ENCODE results near the gene MRAP2.
"Not testable (repeated sequence)": the region's sequence is repeated elsewhere in the genome, so short reads cannot be mapped to it uniquely, and the experiment has no call there.

MRAP2 gene

DNA sequence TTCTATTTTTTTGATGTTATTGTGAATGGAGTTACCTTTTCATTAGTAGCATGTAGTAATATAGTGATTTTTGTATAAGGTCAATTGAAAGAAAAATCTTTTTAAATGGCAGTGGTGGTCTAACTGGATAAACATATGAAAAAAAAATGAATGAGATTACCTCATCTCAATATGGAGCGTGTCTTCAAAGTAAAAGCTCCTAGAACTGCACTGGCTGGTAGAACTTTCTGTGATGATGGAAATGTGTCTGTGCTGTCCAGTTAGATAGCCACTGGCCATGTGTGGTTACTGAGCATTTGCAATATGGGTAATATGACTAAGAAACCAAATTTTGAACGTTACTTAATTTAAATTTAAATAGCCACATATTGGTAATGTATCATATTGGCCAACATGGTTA, 44.1 kb downstream of the MRAP2 start:
- no peak for DNase-seq (ENCODE audit: low spot score)

DNA sequence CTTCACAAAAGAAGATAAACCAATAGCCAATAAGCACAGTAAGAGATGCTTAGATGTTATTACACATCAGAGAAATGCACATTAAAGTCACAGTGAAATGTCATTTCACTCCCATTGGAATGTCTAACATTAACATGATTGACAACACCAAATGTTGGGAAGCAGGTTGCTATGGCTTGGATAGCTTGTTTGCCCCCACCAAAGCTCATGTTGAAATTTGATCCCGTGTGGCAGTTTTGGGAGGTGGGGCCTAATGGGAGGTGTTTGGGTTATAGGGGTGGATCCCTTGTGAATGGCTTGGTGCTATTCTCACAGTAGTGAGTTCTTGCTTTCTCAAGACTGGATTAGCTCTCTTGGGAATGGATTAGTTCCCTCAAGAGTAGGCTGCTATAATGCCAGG, 44.8 kb downstream of the MRAP2 start:
- no peak for DNase-seq (ENCODE audit: low spot score)

DNA sequence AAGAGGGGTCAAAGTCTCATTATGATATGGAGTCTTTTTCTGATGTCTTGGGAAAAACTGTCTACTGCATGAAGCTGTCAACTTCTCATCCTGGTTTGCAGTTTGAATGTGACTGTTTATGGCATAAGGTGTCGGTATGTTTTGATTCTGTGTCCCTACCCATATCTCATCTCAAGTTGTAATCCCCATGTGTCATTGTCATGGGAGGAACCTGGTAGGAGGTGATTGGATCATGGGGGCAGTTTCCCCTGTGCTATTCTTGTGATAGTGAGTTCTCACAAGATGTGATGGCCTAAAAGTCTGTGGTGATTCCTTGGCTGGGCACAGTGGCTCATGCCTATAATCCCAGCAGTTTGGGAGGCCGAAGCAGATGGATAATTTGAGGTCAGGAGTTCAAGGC, 47.6 kb downstream of the MRAP2 start:
- no peak for DNase-seq (ENCODE audit: low spot score)

DNA sequence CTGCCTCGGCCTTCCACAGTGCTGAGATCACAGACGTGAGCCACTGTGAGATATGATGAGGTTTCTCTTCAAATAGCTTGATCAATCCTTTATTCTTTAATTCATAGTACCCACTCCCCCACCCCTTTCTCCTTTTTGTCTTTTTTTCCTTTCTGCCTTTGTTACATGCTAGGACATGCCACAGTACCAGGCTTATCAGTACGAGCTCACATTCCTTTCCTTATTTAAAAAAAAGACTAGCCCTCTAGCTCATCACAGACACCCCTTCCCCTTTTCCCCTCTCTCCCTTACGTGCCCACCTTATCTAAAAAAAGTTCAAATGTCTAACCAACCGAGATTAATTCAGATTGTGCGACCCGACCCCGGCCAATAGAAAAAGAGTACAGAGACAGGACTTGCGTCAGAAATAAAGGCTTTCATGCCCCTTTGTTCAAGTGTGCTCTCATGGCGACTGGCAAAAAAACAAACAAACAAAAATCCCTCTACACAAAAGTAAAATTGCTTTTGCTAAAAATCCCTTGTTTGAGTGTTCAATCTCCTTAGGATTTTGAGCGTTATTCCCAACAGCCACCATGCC, 49.2 kb downstream of the MRAP2 start:
- DNase-seq (ENCODE audit: low spot score), result no peak

DNA sequence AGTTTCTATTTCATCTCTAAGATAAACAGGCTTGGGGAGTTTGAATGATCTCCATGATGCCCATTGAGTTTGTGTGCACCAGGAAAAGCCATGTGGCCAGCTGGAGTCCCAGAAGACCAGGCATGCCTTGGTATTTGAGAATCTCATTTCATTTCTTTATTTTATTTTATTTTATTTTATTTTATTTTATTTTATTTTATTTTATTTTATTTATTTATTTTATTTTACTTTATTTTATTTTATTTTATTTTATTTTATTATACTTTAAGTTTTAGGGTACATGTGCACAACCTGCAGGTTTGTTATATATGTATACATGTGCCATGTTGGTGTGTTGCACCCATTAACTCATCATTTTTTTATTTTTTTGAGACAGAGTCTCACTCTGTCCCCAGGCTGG, 51.1 kb downstream of the MRAP2 start:
- DNase-seq (ENCODE audit: low spot score), result not testable (repeated sequence)

DNA sequence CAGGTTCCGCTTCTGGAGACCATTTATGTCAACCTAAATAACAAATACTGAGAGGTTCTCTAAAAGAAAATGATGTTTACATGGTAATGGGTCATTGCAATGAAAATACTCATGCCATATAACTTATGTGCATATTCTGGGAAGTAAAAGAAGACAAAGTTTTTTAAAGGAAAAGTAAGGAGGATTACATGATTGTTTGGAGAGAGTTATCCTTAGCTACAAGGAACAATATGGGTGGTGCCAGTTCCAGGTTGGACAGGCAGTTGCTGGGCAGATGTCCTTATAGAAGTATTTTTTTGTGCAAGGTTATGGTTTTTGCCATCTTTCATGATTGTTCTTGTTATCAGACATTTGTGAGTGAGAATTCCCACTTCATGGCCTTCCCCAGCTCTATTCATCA, 52.5 kb downstream of the MRAP2 start:
- no peak for DNase-seq (ENCODE audit: low spot score)

DNA sequence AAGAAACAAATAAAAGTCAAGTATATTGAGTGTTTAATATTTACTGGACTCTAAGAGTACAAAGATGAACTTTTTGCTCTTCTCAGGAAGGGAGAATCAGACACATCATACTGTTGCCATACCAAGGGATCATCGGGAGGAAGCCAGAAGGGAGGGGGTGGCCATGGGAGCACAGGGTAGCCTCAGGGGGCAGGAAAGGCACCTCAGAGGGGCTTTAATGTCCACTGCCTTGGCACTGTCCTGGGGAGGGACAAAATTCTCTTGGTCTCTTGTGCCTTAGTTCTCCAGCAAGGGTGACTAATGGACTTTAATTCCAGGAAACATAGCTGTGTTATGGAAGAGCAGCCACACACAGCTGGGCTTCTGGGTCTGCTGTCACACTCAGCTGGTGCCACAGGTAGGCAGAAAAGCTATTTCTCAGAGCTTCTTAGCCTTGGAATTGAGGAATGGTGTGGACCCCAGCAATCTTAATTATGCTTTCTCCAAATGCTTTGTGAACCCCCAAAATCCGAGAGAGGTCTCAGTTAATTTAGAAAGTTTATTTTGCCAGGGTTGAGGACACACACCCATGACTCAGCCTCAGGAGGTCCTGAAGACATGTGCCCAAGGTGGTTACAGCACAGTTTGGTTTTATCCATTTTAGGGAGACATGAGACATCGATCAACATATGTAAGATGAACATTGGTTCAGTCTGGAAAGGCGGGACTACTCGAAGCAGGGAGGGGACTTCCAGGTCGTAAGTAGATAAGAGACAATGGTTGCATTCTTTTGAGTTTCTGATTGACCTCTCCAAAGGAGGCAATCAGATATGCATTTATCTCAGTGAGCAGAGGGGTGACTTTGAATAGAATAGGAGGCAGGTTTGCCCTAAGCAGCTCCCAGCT, 53.2 kb downstream of the MRAP2 start:
- DNase-seq (ENCODE audit: low spot score), result no peak

DNA sequence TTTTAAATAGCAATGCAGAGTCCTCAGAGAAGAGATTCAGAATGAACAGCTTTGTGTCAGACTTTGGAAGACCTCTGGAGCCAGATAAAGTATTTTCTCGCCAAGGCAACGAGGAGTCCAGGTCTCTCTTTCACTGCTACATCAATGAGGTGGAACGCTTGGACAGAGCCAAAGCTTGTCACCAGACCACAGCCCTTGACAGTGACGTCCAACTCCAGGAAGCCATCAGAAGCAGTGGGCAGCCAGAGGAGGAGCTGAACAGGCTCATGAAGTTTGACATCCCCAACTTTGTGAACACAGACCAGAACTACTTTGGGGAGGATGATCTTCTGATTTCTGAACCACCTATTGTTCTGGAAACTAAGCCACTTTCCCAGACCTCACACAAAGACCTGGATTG, 55.5 kb downstream of the MRAP2 start:
- DNase-seq (ENCODE audit: low spot score), result no peak

DNA sequence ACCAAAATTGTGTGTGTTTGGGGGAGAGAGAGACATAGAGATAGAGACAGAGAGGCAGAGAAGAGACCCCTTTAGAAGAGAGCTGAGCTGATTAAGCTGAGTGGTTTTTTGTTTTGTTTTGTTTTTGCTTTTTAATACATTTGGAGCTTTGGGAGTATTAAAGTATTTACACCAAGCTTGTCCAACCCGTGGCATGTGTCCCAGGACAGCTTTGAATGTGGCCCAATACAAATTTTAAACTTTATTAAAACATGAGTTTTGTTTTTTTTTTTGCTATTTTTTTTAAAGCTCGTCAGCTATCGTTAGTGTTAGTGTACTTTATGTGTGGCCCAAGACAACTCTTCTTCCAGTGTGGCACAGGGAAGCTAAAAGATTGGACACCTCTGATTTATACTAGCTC, 56.0 kb downstream of the MRAP2 start:
- no peak for DNase-seq (ENCODE audit: low spot score)

DNA sequence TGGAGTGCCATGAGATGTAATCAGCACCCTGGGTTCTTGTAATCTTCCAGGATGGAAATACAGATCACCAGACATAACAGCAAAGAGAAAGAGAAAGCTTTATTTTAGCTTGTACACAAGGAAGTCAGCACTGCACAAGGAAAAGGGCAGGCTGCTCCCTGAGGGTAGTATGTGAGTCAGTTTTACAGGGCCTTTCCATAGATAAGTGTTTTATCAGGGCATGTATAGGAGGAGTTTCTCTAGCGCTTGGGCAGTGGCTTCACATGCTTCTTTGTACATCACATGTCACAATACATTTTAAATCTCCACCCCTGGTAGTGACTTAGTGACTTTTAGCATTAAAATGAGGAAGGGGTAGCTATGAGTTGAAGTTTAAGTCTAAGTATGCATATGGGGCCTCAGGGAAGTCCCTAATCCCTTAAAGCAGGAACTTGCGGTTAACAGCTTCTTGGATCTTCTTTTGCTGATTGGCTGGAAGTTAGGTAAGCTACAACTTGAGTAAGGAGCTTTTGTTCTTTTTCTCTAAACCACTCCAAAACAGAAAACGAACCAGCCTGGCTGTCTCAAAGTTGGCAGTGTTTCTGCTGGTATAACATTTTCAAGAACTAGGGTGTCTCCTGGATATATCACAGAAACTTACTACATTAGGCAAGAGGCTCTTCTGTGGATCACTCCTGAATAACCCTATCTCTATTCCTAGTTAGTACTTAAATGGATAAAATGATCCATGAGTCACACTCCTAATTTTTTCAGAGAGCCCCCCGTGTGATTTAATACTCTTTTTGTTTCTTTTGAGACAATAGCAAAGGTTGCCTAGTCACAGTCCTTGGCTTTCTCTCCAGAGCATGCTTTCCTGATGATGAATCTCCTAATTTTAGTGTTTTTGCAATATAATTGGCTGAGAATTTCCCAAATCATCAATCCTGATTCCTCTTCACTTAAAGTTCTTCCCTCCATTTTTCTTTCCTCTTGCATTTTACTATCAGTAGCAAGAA, 60.2 kb downstream of the MRAP2 start:
- DNase-seq (ENCODE audit: low spot score), result no peak

DNA sequence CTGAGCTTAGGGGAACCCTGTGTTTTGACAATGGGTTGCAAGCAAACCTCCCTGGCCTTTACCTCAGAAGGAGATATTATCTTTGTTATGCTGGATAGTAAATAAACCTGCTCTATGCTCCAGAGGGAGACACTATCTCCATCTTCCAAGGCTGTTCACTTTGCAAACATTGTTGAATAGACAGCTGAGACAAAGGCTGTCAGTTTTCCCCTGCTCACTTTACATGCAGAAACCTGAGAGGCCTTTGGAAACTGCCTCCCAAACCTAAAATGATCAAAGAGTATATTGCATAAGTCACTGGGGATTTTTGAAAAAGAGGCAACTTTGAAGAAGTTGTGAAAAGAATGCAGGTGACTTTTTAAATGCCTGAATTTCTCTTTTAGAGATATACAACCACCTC, 61.6 kb downstream of the MRAP2 start:
- no peak for DNase-seq (ENCODE audit: low spot score)

DNA sequence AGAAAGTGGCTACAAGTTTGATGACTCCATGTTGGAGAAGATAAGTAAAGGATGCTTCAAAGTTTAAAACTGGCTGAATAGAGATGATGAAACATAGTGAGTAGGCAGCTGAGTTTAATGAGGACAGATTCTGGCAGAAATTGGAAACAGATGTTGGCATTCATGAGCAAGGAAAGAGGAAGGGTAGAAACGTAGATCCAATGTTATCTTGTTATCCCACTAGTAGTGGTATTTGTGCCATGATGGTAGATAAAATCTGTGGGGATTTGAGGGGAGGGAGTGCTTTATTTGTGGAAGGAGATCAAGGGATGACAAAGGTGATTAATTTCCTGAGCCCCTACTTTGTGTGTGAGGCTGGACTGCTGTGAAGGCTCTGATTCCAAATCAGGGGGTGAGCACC, 69.5 kb downstream of the MRAP2 start:
- DNase-seq (ENCODE audit: low spot score), result no peak

DNA sequence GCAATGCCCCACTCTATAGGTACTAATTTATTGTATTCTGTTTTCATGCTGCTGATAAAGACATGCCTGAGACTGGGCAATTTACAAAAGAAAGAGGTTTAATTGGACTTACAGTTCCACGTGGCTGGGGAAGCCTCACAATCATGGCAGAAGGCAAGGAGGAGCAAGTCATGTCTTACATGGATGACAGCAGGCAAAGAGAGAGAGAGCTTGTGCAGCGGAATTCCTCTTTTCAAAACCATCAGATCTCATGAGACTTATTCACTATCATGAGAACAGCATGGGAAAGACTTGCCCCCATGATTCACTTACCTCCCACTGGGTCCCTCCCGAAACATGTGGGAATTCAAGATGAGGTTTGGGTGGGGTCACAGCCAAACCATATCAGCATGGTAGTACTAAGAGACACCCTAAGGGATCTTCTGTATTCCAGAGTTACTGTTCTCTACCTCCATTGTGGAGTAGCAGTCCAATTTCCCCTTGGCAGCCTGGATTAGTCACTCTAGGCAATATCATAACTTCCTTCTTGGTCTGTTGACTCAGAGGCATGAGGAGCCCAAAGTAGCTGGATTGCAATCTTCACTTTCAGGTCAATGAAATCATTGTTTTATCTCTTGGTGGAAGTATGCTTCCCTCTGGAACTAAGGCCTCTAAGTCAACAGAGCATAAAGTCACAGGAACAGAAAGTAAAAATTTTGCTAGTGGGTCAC, 71.8 kb downstream of the MRAP2 start:
- DNase-seq (ENCODE audit: low spot score), result not testable (repeated sequence)

DNA sequence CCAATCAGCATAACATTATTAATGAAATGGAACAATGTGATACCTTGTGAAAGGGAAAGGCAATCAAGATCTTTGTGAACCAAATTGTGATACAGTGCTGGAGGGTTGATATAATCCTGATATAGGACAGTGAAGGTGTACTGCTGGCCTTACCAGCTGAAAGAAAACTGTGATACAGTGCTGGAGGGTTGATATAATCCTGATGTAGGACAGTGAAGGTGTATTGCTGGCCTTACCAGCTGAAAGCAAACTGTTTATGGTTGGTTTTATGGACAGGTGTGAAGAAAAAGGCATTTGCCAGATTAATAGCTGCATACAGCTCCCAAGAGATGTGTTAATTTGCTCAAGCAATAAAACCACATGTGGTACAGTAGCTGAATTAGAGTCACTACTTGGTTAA, 73.9 kb downstream of the MRAP2 start:
- DNase-seq (ENCODE audit: low spot score), result no peak

DNA sequence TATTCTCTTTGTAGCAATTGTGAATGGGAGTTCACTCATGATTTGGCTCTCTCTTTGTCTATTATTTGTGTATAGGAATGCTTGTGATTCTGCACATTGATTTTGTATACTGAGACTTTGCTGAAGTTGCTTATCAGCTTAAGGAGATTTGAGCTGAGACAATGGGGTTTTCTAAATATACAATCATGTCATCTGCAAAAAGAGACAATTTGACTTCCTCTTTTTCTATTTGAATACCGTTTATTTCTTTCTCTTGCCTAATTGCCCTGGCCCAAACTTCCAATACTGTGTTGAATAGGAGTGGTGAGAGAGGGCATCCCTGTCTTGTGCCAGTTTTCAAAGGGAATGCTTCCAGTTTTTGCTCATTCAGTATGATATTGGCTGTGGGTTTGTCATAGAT, 77.8 kb downstream of the MRAP2 start:
- not testable (repeated sequence) for DNase-seq (ENCODE audit: low spot score)

DNA sequence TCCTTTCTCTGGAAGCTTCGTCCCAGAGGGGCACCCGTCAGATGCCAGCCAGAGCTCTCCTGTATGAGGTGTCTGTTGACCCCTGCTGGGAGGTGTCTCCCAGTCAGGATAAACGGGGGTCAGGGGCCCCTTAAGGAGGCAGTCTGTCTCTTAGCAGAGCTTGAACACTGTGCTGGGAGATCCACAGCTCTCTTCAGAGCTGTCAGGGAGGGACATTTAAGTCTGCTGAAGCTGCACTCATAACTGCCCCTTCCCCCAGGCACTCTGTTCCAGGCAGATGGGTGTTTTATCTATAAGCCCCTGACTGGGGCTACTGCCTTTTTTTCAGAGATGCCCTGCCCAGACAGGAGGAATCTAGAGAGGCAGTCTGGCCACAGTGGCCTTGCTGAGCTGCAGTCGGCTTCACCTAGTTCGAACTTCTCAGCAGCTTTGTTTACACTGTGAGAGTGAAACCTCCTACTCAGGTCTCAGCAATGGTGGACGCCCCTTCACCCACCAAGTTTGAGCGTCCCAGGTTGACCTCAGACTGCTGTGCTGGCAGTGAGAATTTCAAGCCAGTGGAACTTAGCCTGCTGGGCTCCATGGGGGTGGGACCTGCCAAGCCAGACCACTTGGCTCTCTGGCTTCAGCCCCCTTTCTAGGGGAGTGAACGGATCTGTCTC, 81.5 kb downstream of the MRAP2 start:
- not testable (repeated sequence) for DNase-seq (ENCODE audit: low spot score)

DNA sequence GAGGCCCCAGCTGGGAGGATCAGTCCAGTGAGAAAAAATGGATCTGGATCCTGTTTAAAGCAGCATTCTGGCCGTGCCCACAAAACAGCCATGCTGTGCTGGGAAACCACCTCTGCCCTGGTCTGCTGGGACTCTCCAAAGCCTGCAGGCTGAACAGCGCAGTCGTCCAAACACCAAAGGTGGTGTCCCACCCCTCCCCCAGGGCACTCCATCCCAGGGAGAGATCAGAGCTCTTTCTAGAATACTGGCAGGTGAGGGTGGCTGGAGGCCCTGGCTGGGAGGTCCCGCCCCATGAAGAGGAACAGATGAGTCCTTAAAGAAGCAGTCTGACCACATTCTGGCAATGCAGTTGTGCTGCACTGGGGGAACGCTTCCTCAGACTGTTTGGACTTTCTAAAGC, 84.6 kb downstream of the MRAP2 start:
- no peak for DNase-seq (ENCODE audit: low spot score)

DNA sequence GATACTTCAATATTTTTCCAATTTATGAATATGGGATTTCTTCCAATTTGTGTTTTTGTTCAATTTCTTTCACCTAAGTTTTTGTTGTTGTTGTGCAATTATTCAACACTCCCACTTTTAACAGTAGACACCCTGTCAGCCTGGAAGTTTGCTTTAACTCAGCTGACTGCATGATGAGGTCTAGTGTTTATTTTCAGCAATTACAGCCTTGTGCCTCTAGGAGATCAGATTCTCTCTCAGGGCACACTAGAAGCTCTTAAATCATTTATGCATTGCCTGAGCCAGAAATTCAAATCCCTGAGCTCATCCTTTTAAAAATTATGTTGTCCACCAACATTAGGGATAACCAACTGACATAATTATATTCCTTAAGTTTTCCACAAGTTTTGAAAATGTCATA, 85.7 kb downstream of the MRAP2 start:
- no peak for DNase-seq (ENCODE audit: low spot score)

DNA sequence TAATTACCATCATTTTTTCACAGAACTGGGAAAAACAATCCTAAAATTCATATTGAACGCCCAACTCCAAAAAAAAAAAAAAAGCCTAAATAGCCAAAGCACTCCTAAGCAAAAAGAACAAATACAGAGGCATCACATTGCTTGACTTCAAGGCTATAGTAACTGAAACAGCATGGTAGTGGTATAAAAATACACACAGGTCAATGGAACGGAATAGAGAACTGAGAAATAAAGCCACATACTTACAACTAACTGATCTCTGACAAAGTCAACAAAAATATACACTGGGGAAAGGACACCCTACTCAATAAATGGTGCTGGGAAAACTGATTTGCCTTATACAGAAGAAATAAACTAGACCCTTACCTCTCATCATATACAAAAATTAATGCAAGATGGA, 89.6 kb downstream of the MRAP2 start:
- DNase-seq (ENCODE audit: low spot score), result no peak

DNA sequence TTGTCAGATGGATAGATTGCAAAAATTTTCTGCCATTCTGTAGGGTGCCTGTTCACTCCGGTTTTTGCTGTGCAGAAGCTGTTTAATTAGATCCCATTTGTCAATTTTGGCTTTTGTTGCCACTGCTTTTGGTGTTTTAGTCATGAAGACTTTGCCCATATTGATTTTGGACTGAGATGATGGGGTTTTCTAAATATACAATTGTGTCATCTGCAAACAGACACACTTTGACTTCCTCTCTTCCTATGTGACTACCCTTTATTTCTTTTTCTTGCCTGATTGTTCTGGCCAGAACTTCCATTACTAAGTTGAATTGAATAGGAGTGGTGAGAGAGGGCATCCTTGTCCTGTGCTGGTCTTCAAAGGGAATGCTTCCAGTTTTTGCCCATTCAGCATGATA, 96.0 kb downstream of the MRAP2 start:
- not testable (repeated sequence) for DNase-seq (ENCODE audit: low spot score)

DNA sequence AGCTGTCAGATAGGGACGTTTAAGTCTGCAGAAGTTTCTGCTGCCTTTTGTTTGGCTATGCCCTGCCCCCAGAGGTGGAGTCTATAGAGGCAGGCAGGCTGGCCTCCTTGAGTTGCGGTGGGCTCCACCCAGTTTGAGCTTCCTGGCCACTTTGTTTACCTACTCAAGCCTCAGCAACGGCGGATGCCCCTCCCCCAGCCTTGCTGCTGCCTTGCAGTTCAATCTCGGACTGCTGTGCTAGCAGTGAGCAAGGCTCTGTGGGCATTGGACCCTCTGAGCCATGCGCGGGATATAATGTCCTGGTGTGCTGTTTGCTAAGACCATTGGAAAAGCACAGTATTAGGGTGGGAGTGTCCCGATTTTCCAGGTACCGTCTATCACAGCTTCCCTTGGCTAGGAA, 99.8 kb downstream of the MRAP2 start:
- DNase-seq (ENCODE audit: low spot score), result not testable (repeated sequence)
